Immature natural killer cell (primary cell): Measurements from ENCODE around the gene TNFAIP8. TPM values are rescaled to one million over a fixed set of nuclear protein-coding genes. Genes with fewer than 3 reads are reported as not detected.

Source experiments
- polyA plus RNA-seq, 3 donors: library from polyadenylated mRNA; unstranded; fragments of 300-500 nt; fragmentation: Illumina TruSeq; gene quantifications; one replicate each; pipeline ENCODE4 v1.2.3, GENCODE V29; 2021

TNFAIP8 gene
- polyA plus RNA-seq, 3 donors from 2014 or later, result 99.7 to 162 (median 132) TPM

Other genes with a start within 250 kb of the TNFAIP8 start
- 100 to 1,000 TPM in 1 of 3 donors, 10 to 100 TPM in 2; 52.6 to 108 (median 57.1) TPM for gene HSD17B4, start 96.5 kb downstream of the TNFAIP8 start, polyA plus RNA-seq